Upper lobe of left lung (tissue), 6 donors: Measurements from ENCODE around the gene MUL1. TPM values are rescaled to one million over a fixed set of nuclear protein-coding genes. Genes with fewer than 3 reads are reported as not detected.

Experiments used
- ATAC-seq, 2 donors: fragments of 200-7000 bp; cut with Tn5 transposase; one replicate each; pipeline ENCODE4 v1.9.1; 2022; ENCODE audit warnings: mild to moderate bottlenecking in 2 of 2, moderate library complexity in 2 of 2; ENCODE audit not compliant: low FRiP score in 2 of 2
- DNase-seq, 2 donors: peaks; one replicate each; pipeline ENCODE4 v3.0.0-alpha.2; 2019 to 2020
- H3K27ac ChIP-seq, 4 donors: fragments of 200-600 bp; sonication (generic); one replicate each; pipeline ENCODE4 v1.5.1; 2016 to 2019
- H3K27me3 ChIP-seq, 4 donors: fragments of 200-600 bp; sonication (generic); one replicate each; pipeline ENCODE4 v1.5.1; 2017 to 2019
- H3K36me3 ChIP-seq, 4 donors: fragments of 200-600 bp; sonication (generic); one replicate each; pipeline ENCODE4 v1.5.1; 2016 to 2019
- H3K4me1 ChIP-seq, 4 donors: fragments of 200-600 bp; sonication (generic); one replicate each; pipeline ENCODE4 v1.5.1; 2018 to 2019
- H3K4me3 ChIP-seq, 4 donors: fragments of 200-600 bp; sonication (generic); one replicate each; pipeline ENCODE4 v1.5.1; 2017 to 2019; ENCODE audit warnings: mild to moderate bottlenecking in 2 of 4, moderate library complexity in 1 of 4
- H3K9me3 ChIP-seq, 4 donors: fragments of 200-600 bp; sonication (generic); one replicate each; pipeline ENCODE4 v1.5.1; 2018 to 2019
- EP300 ChIP-seq, 4 donors: sonication (generic); formaldehyde crosslinking; IDR thresholded peaks; one replicate each; pipeline ENCODE4 v1.5.1; 2017; ENCODE audit warnings: antibody characterized with exemption in 4 of 4, control low read depth in 2 of 4
- POLR2A ChIP-seq, 4 donors: fragments of 450-650 bp; IDR thresholded peaks; one replicate each; pipeline ENCODE4 v1.5.1; 2016 to 2017; ENCODE audit warnings: antibody characterized with exemption in 4 of 4, mild to moderate bottlenecking in 2 of 4
- POLR2AphosphoS5 ChIP-seq, 2 donors: sonication (generic); formaldehyde crosslinking; IDR thresholded peaks; one replicate each; pipeline ENCODE4 v1.5.1; 2017; ENCODE audit warnings: antibody characterized with exemption in 2 of 2
- WGBS, 2 donors: methylation state at CpG; one replicate each; pipeline ENCODE4 v1.1.5; 2017 to 2018; 5-methylcytosine and 5-hydroxymethylcytosine counted together
- total RNA-seq, 6 donors: library from RNA; depleted of rRNA in 4 of 6; stranded (reverse); fragments of >200 nt in 4 of 6; gene quantifications; one replicate each; pipeline versions ENCODE4 v1.1.0 to v1.2.1, GENCODE V29; 2016 to 2021
- TF ChIP-seq, protein P1 (sequence below), 6 experiments: fragments of 450-650 bp in 4 of 6; fragments of 200-600 bp in 2 of 6; sonication (generic) in 2 of 6; IDR thresholded peaks; one replicate each; pipeline ENCODE4 v1.5.1; 2016 to 2019; ENCODE audit warnings: antibody characterized with exemption in 6 of 6
- donor health status: DM: no; HTN: no; CAD: no; lungs with moderate emphysema.
- donor health status: DM: no; HTN: yes; CAD: no; lungs with severe emphysema.

Gene MUL1
- total RNA-seq, 6 donors from 2014 or later: 15.7 to 39.3 (median 30.8) TPM

DNA sequence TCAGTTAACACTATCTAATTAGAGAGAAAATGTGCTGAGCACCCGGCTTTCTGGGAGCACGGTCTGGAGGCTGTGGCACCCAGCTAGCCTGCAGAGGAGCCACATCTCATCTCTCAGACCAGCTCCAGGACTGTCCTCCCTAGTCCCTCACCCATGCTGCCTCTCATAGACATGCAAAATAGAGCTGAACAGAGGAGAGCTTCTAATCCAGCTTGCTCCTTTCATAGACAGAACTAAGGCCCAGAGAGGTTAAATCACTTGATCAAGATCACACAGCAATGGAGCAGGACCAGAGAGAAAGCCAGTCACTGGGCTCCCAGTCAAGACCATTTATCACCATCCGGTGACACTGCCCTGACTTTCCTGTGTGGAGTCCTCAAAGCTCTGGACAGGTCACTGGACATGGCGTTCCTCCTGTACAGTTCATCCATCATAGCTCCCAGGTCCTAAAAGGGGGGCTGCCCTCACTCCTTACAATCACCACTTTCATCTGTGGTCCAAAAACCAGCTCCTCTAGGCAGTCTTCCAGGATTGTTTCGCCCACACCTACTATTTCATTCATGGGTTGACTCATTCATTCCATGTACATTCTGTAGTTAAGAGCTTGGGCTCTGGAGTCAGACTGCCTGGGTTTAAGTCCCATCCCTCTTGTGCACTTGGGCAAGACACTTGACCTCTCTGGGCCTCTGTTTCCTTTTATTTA lies 13.2 kb downstream of the MUL1 start:
- WGBS, 2 donors: 61 to 62% methylated on average over 5 of the region's 5 CpGs
- Histone ChIP-seq H3K36me3 (peaks cover 10 to 30% (median 16%) of the 10 kb centered on the region in 4 donors), H3K27ac (peak overlapping the region in 1 of 4 donors; percentile 57), H3K27me3 (no peaks in the 10 kb centered on the region), H3K4me1 (peaks cover 18 to 24% (median 21%) of the 10 kb centered on the region in 4 donors), H3K4me3 (no peak overlapping the region), H3K9me3 (no peaks in the 10 kb centered on the region)
- peak; percentile 13 to 73 for ATAC-seq
- DNase-seq: no peak
- TF ChIP-seq EP300 (IDR thresholded peaks at IDR 0.05): no peak
- no peak for TF ChIP-seq POLR2A (IDR thresholded peaks at IDR 0.05)
- TF ChIP-seq, protein P1, sequence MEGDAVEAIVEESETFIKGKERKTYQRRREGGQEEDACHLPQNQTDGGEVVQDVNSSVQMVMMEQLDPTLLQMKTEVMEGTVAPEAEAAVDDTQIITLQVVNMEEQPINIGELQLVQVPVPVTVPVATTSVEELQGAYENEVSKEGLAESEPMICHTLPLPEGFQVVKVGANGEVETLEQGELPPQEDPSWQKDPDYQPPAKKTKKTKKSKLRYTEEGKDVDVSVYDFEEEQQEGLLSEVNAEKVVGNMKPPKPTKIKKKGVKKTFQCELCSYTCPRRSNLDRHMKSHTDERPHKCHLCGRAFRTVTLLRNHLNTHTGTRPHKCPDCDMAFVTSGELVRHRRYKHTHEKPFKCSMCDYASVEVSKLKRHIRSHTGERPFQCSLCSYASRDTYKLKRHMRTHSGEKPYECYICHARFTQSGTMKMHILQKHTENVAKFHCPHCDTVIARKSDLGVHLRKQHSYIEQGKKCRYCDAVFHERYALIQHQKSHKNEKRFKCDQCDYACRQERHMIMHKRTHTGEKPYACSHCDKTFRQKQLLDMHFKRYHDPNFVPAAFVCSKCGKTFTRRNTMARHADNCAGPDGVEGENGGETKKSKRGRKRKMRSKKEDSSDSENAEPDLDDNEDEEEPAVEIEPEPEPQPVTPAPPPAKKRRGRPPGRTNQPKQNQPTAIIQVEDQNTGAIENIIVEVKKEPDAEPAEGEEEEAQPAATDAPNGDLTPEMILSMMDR (IDR thresholded peaks at IDR 0.05): no peak
- no peak for TF ChIP-seq POLR2AphosphoS5 (IDR thresholded peaks at IDR 0.05)

GRCh38 chr1:20493839-20494608 lies 13.9 kb downstream of the MUL1 start:
- DNase-seq (peak; percentile 34 to 76), ATAC-seq (peak; percentile 84 to 93)
- H3K36me3 ChIP-seq: peaks cover 5 to 23% (median 9%) of the 10 kb centered on the region in 4 donors
- no peak overlapping the region for H3K4me3 ChIP-seq
- H3K4me1 ChIP-seq: peaks cover 18 to 24% (median 21%) of the 10 kb centered on the region in 4 donors
- H3K27ac ChIP-seq: peak overlapping the region; percentile 5 to 57 (median 39)
- TF ChIP-seq, protein P1 (IDR thresholded peaks at IDR 0.05): peak; percentile 93 to 97 (median 96)
- TF ChIP-seq POLR2AphosphoS5 (IDR thresholded peaks at IDR 0.05) (peak; percentile 29 to 31), POLR2A (IDR thresholded peaks at IDR 0.05) (no peak), EP300 (IDR thresholded peaks at IDR 0.05) (no peak)
- H3K9me3 ChIP-seq: no peaks in the 10 kb centered on the region
- H3K27me3 ChIP-seq: no peaks in the 10 kb centered on the region
- 3 to 6% methylated on average over 12 to 16 of the region's 16 CpGs for WGBS, 2 donors

GRCh38 chr1:20493309-20493708 lies 14.6 kb downstream of the MUL1 start:
- WGBS, 2 donors: 40% methylated on average over 5 of the region's 5 CpGs
- Histone ChIP-seq H3K36me3 (peaks cover 0 to 16% (median 2%) of the 10 kb centered on the region in 4 donors), H3K27ac (peak overlapping the region in 1 of 4 donors; percentile 42), H3K9me3 (no peaks in the 10 kb centered on the region), H3K27me3 (no peaks in the 10 kb centered on the region), H3K4me3 (no peak overlapping the region), H3K4me1 (peaks cover 18 to 24% (median 21%) of the 10 kb centered on the region in 4 donors)
- TF ChIP-seq POLR2A (IDR thresholded peaks at IDR 0.05): no peak
- no peak for TF ChIP-seq POLR2AphosphoS5 (IDR thresholded peaks at IDR 0.05)
- TF ChIP-seq, protein P1 (IDR thresholded peaks at IDR 0.05): no peak
- TF ChIP-seq EP300 (IDR thresholded peaks at IDR 0.05): no peak
- ATAC-seq (no peak), DNase-seq (no peak)

DNA sequence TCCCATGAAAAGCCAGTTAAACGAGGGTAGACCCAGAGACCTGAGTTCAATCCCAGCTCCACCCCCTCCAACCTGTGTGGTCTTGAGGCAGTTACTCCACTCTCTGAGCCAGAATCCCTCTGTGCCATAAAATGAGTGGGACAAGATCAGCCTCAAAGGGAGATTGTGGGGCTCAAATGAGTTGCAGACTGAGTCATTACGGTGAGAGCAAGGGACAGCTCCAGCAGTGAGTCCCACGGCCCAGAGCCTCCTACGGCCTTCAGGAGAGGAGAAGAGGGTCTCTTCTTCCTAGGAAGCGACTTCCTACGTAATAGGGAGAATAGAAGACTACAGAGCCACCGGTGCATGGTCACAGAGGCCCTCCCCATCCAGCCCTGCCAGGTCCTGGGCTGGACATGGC lies 15.2 kb downstream of the MUL1 start:
- no peak overlapping the region for H3K4me3 ChIP-seq
- no peak for TF ChIP-seq EP300 (IDR thresholded peaks at IDR 0.05)
- TF ChIP-seq POLR2AphosphoS5 (IDR thresholded peaks at IDR 0.05): no peak
- no peak for TF ChIP-seq POLR2A (IDR thresholded peaks at IDR 0.05)
- TF ChIP-seq, protein P1 (IDR thresholded peaks at IDR 0.05): no peak
- H3K27ac ChIP-seq: peak overlapping the region in 1 of 4 donors; percentile 42
- 77 to 80% methylated on average over 7 of the region's 7 CpGs for WGBS, 2 donors
- peaks cover 0 to 10% (median 0%) of the 10 kb centered on the region in 4 donors for H3K36me3 ChIP-seq
- H3K9me3 ChIP-seq: no peaks in the 10 kb centered on the region
- DNase-seq: no peak
- no peak for ATAC-seq
- no peaks in the 10 kb centered on the region for H3K27me3 ChIP-seq
- H3K4me1 ChIP-seq: peaks cover 18 to 24% (median 21%) of the 10 kb centered on the region in 4 donors
